Transverse colon (tissue), 4 donors: ENCODE data around the gene BCL2L12. TPM values are rescaled to one million over a fixed set of nuclear protein-coding genes. Genes with fewer than 3 reads are reported as not detected.

ENCODE experiments used
- DNase-seq: peaks from one replicate; pipeline ENCODE4 v3.0.0-alpha.2; 2019
- H3K27ac ChIP-seq, 4 donors: fragments of 200-600 bp; sonication (generic); 2 replicates each; pipeline ENCODE4 v1.5.1; 2016 to 2018; ENCODE audit warnings: inconsistent platforms in 4 of 4
- H3K27me3 ChIP-seq: fragments of 200-600 bp; sonication (generic); 2 replicates; pipeline ENCODE4 v1.5.1; 2017; ENCODE audit warnings: inconsistent platforms
- H3K36me3 ChIP-seq, 4 donors: fragments of 200-600 bp; sonication (generic); 2 replicates each; pipeline ENCODE4 v1.5.1; 2017 to 2019; ENCODE audit warnings: inconsistent platforms in 4 of 4
- H3K4me1 ChIP-seq, 4 donors: fragments of 200-600 bp; sonication (generic); 2 replicates each; pipeline ENCODE4 v1.5.1; 2017 to 2020; ENCODE audit warnings: inconsistent platforms in 4 of 4
- H3K4me3 ChIP-seq, 4 donors: fragments of 200-600 bp; sonication (generic); 1 replicate in 1 of 4; 2 replicates in 3 of 4; pipeline versions ENCODE4 v1.5.1 to v1.6.1; 2017 to 2019; ENCODE audit warnings: inconsistent platforms in 4 of 4
- H3K9me3 ChIP-seq, 2 donors: fragments of 200-600 bp; sonication (generic); 2 replicates each; pipeline ENCODE4 v1.5.1; 2017 to 2019; ENCODE audit warnings: inconsistent platforms in 2 of 2
- EP300 ChIP-seq: sonication (generic); formaldehyde crosslinking; IDR thresholded peaks from one replicate; pipeline ENCODE4 v1.6.1; 2017; ENCODE audit warnings: antibody characterized with exemption, low read depth
- POLR2A ChIP-seq: fragments of 450-650 bp; IDR thresholded peaks from one replicate; pipeline ENCODE4 v1.6.1; 2016; ENCODE audit warnings: antibody characterized with exemption, mild to moderate bottlenecking, moderate library complexity
- POLR2AphosphoS5 ChIP-seq, 3 donors: sonication (generic); formaldehyde crosslinking; IDR thresholded peaks; one replicate each; pipeline ENCODE4 v1.6.1; 2016; ENCODE audit warnings: antibody characterized with exemption in 3 of 3
- WGBS, 2 donors: methylation state at CpG; one replicate each; pipeline ENCODE4 v1.1.5; 2018; ENCODE audit warnings: low coverage in 1 of 2; 5-methylcytosine and 5-hydroxymethylcytosine counted together
- in situ Hi-C, 4 donors: fragments of 200-750 bp; cut with MboI; loops; one replicate each; pipeline versions ENCODE4 v1.15.0 to v1.15.1; 2017; ENCODE audit warnings: low sequenced_read_pairs in 3 of 4, low pct_ligation_motif_present in 1 of 4, low pct_unique_long_range_greater_than_20kb in 1 of 4
- intact Hi-C: fragments of 100-400 bp; cut with DNase I; formaldehyde crosslinking; loops from one replicate; pipeline ENCODE4 v1.15.1; 2023; ENCODE audit warnings: low total_unique reads
- total RNA-seq, 4 donors: library from RNA; depleted of rRNA; stranded (reverse); fragments of >200 nt; gene quantifications; one replicate each; pipeline ENCODE4 v1.1.0, GENCODE V29; 2016
- TF ChIP-seq, protein P1 (sequence below), 5 experiments: fragments of 200-600 bp in 3 of 5; fragments of 450-650 bp in 2 of 5; sonication (generic) in 3 of 5; IDR thresholded peaks; 1 replicate in 2 of 5; 2 replicates in 3 of 5; pipeline ENCODE4 v1.5.1; 2016 to 2017; ENCODE audit warnings: antibody characterized with exemption in 5 of 5, inconsistent platforms in 3 of 5, mild to moderate bottlenecking in 2 of 5, moderate library complexity in 1 of 5

Gene BCL2L12
- total RNA-seq, 4 donors from 2014 or later: 5.4 to 10.2 (median 6.9) TPM

DNA sequence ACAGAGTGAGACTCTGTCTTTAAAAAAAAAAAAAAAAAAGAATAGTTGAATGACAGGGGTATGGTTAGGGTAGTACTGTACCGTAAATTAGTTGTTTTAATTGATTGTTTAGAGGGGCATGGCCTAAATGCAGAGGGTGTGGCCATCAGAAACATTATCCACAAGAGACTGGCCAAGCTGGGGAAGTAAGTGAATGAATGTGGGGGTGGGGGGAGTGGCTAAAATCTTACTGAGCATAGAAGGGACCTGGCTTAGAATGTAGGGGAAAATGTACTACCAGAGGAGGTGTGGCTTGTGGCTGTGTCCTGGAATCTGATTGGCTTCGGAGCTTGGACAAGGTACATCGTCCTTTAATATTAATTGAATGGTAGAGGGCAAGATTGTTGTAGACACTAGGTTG is 3.8 kb downstream of the BCL2L12 start:
- no peak overlapping the region for H3K27ac ChIP-seq
- intact Hi-C loops: no loop called here
- no peaks in the 10 kb centered on the region for H3K36me3 ChIP-seq
- no peaks in the 10 kb centered on the region for H3K27me3 ChIP-seq
- H3K4me3 ChIP-seq: no peak overlapping the region
- H3K4me1 ChIP-seq: peaks cover 7 to 21% (median 16%) of the 10 kb centered on the region in 4 donors
- 85 to 88% methylated on average over 3 of the region's 3 CpGs for WGBS, 2 donors
- no peak for DNase-seq
- H3K9me3 ChIP-seq: no peaks in the 10 kb centered on the region
- no peak for TF ChIP-seq POLR2AphosphoS5 (IDR thresholded peaks at IDR 0.05)
- no peak for TF ChIP-seq EP300
- TF ChIP-seq, protein P1, sequence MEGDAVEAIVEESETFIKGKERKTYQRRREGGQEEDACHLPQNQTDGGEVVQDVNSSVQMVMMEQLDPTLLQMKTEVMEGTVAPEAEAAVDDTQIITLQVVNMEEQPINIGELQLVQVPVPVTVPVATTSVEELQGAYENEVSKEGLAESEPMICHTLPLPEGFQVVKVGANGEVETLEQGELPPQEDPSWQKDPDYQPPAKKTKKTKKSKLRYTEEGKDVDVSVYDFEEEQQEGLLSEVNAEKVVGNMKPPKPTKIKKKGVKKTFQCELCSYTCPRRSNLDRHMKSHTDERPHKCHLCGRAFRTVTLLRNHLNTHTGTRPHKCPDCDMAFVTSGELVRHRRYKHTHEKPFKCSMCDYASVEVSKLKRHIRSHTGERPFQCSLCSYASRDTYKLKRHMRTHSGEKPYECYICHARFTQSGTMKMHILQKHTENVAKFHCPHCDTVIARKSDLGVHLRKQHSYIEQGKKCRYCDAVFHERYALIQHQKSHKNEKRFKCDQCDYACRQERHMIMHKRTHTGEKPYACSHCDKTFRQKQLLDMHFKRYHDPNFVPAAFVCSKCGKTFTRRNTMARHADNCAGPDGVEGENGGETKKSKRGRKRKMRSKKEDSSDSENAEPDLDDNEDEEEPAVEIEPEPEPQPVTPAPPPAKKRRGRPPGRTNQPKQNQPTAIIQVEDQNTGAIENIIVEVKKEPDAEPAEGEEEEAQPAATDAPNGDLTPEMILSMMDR (IDR thresholded peaks at IDR 0.05): no peak
- in situ Hi-C loops: loop anchor here in 1 of 4 donors (10.0 kb wide), 1 partner anchor 85 kb away; the partner anchor contains the start of genes NOSIP and PRRG2

GRCh38 chr19:49672131-49672919 is 6.6 kb downstream of the BCL2L12 start:
- Histone ChIP-seq H3K27ac (peak overlapping the region; percentile 35 to 57 (median 49)), H3K9me3 (no peaks in the 10 kb centered on the region), H3K4me1 (peaks cover 0 to 16% (median 12%) of the 10 kb centered on the region in 4 donors), H3K36me3 (no peaks in the 10 kb centered on the region), H3K4me3 (peak overlapping the region in 1 of 4 donors; percentile 5), H3K27me3 (no peaks in the 10 kb centered on the region)
- intact Hi-C loops (no loop called here), in situ Hi-C loops (loop anchor here in 1 of 4 donors (10.0 kb wide), 1 partner anchor 98 kb away; no protein-coding TSS in a partner anchor)
- peak; percentile 30 for TF ChIP-seq POLR2A
- TF ChIP-seq, protein P1 (IDR thresholded peaks at IDR 0.05): peak; percentile 85 to 94 (median 92)
- TF ChIP-seq EP300: no peak
- no peak for TF ChIP-seq POLR2AphosphoS5 (IDR thresholded peaks at IDR 0.05)
- WGBS, 2 donors: 24 to 41% methylated on average over 13 to 28 of the region's 28 CpGs
- DNase-seq: peak; percentile 85

DNA sequence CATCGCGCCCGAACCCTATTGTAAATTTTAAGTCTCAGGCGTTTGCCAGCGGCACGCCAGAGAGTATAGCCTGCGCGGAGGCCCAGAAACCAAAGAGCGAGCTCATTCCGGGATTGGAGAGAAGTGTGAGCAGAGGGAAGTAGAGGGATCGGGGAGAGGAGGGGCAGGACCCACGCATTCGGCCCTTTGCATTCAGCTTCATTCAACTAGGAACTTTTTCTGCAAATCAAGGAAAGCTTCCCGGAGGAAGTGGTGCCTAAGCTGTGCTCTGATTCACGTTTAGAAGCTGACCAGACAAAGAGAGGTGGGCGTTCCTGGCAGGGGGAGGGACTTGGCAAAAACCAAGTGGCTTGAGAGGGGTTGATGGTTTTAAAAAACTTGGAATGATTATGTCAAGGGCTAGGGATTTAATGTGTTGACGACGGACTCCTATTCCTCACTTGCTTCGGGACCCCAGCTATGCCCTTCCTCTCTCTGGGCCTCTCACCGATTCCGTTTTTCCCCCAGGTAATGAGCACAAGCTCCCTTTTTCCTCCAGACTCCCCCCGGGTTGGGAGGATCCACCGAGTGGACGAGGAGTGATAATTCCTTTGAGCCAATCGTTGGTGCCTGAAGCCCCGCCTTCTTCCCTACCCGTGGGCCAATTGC is 10.5 kb downstream of the BCL2L12 start:
- DNase-seq: peak; percentile 90
- WGBS, 2 donors: 4% methylated on average over 4 to 27 of the region's 27 CpGs
- Histone ChIP-seq H3K27ac (peak overlapping the region; percentile 85 to 95 (median 90)), H3K4me3 (peak overlapping the region in 3 of 4 donors; percentile 22 to 46 (median 33)), H3K36me3 (no peaks in the 10 kb centered on the region), H3K27me3 (no peaks in the 10 kb centered on the region), H3K9me3 (no peaks in the 10 kb centered on the region), H3K4me1 (peaks cover 9 to 51% (median 43%) of the 10 kb centered on the region in 4 donors)
- TF ChIP-seq EP300 (no peak), POLR2A (no peak), POLR2AphosphoS5 (IDR thresholded peaks at IDR 0.05) (peak; percentile 60 to 69 (median 68))
- TF ChIP-seq, protein P1 (IDR thresholded peaks at IDR 0.05): peak in 2 of 5 experiments; percentile 8 to 28
- intact Hi-C loops: no loop called here
- in situ Hi-C loops: loop anchor here in 1 of 4 donors (10.0 kb wide), 1 partner anchor 101 kb away; no protein-coding TSS in a partner anchor

DNA sequence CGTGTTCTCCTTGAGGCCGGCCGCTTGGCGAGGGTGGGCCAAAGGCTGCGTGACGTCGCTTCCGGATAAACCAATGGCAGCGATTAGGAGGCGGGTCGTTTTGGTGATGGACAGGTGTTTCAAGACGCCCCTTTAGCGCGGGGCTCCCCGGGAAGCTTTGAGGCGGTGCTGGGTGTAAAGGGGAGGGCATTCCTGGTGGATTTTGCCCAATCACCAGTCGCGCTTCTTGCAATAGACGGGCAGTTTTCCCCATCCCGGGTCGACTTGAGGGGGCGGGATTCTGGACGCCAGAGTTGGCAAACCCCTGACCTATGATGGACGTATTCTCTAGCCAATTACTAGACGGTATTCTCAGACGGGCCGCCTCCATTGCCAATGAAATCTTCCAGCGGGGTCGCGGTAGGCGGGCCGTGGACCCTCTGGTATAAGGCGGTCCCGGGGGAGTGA is 11.1 kb downstream of the BCL2L12 start:
- peak overlapping the region; percentile 62 to 94 (median 84) for H3K4me3 ChIP-seq
- in situ Hi-C loops (loop anchor here in 1 of 4 donors (10.0 kb wide), 1 partner anchor 102 kb away; no protein-coding TSS in a partner anchor), intact Hi-C loops (no loop called here)
- peak overlapping the region; percentile 85 to 99 (median 95) for H3K27ac ChIP-seq
- H3K4me1 ChIP-seq: peaks cover 9 to 49% (median 43%) of the 10 kb centered on the region in 4 donors
- peak; percentile 100 for DNase-seq
- peaks cover 0 to 4% (median 2%) of the 10 kb centered on the region in 4 donors for H3K36me3 ChIP-seq
- TF ChIP-seq POLR2A (no peak), EP300 (no peak), POLR2AphosphoS5 (IDR thresholded peaks at IDR 0.05) (no peak)
- TF ChIP-seq, protein P1 (IDR thresholded peaks at IDR 0.05): no peak
- no peaks in the 10 kb centered on the region for H3K9me3 ChIP-seq
- no peaks in the 10 kb centered on the region for H3K27me3 ChIP-seq
- WGBS, 2 donors: 1% methylated on average over 34 of the region's 34 CpGs; no CpG with 5 or more reads in 1 of the 2 donors
